Measurements from ENCODE around the gene NR6A1. TPM values are rescaled to one million over a fixed set of nuclear protein-coding genes. Genes with fewer than 3 reads are reported as not detected.

The NR6A1 gene
- total and polyA plus RNA-seq, 2 of the 8 experiments (the other 6 are each of a cell fraction or from before 2014, with no cell fraction given) = 93.2 to 237 TPM

DNA sequence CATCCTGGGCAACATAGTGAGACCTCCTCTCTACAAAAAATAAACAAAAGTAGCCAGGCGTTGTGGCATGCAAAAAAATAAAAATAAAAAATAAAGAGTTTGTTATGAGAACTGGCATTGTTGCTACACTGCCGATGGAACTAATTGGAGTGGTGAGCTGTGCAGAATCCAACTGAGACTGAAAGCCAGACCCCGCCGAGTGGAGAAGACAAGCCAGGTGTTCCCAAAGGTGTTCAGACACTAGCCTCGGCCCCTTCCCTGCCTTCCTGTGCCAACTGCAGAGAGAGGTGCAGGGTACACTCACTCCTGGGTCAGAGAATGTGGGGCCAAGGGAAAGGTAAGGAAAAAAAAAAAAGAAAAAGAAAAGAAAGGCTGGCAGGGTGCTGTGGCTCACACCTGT is 44.5 kb upstream of the NR6A1 start:
- H2BK20ac ChIP-seq (ENCODE audit: low read length) = no peak overlapping the region
- no peak for FAIRE-seq
- WGBS, 2 experiments (ENCODE audit: extremely low coverage in 1 of 2, insufficient coverage in 1 of 2, insufficient read length in 1 of 2, insufficient replicate concordance in 2 of 2, low coverage in 1 of 2, low lambda C conversion rate in 2 of 2, missing lambda C conversion rate in 1 of 2) = 93% methylated on average over 5 of the region's 5 CpGs; no CpG with 5 or more reads in 1 of the 2 experiments
- H3K4ac ChIP-seq (replicated peaks; ENCODE audit: insufficient read length, low read depth, low read length) = no peak overlapping the region
- no peaks in the 10 kb centered on the region for H3K9me3 ChIP-seq (ENCODE audit: insufficient read depth in 2 of 2, low read depth in 1 of 2, low read length in 1 of 2)
- ChIA-PET CTCF (ENCODE audit: partially characterized antibody) (interaction anchor here (0.6 to 65.2 kb wide), 4 partner anchors 22 to 283 kb away, joined by 3 to 1529 read pairs (median 88); partner anchors contain the start of genes ARPC5L, NR6A1, OLFML2A and RPL35), POLR2A (ENCODE audit: partially characterized antibody) (no interaction called here)
- no peaks in the 10 kb centered on the region for H3K79me1 ChIP-seq (ENCODE audit: low read depth, low read length)
- no peak overlapping the region for H3K9ac ChIP-seq (replicated peaks in 1 of 4; ENCODE audit: extremely low read depth in 1 of 4, low read depth in 3 of 4, low read length in 3 of 4)
- H4K5ac ChIP-seq (ENCODE audit: insufficient read length, low read depth, low read length) = no peak overlapping the region
- H2BK12ac ChIP-seq (ENCODE audit: low read depth, low read length) = no peak overlapping the region
- H2AK5ac ChIP-seq (ENCODE audit: low read depth, low read length) = no peak overlapping the region
- H2BK120ac ChIP-seq (replicated peaks; ENCODE audit: low read depth, low read length) = no peak overlapping the region
- no peak overlapping the region for H2AFZ ChIP-seq (ENCODE audit: low read length)
- no peak overlapping the region for H4K8ac ChIP-seq (ENCODE audit: extremely low read depth, insufficient read depth, low read length)
- no peak overlapping the region for H3K4me2 ChIP-seq (ENCODE audit: insufficient read depth in 1 of 2, low read depth in 2 of 2, low read length in 2 of 2)
- H3K23me2 ChIP-seq (ENCODE audit: low read depth, low read length) = no peaks in the 10 kb centered on the region; the same call in 1 of the 2 replicates
- no peaks in the 10 kb centered on the region for H4K20me1 ChIP-seq (replicated peaks in 1 of 2; ENCODE audit: control insufficient read depth in 1 of 2, insufficient read depth in 2 of 2, low read length in 2 of 2)
- no peak overlapping the region for H3K4me3 ChIP-seq (ENCODE audit: extremely low read depth in 1 of 4, insufficient read depth in 2 of 4, low read depth in 3 of 4, low read length in 4 of 4)
- peaks cover 9 to 19% (median 15%) of the 10 kb centered on the region in 4 experiments for H3K4me1 ChIP-seq (replicated peaks in 1 of 4; ENCODE audit: control insufficient read depth in 3 of 4, insufficient read depth in 4 of 4, low read length in 3 of 4)
- H3K36me3 ChIP-seq (ENCODE audit: control insufficient read depth in 2 of 4, insufficient read depth in 4 of 4, low read length in 3 of 4) = no peaks in the 10 kb centered on the region
- no peaks in the 10 kb centered on the region for H3K27me3 ChIP-seq (replicated peaks in 1 of 4; ENCODE audit: control insufficient read depth in 3 of 4, extremely low read depth in 1 of 4, insufficient read depth in 3 of 4, low read length in 3 of 4)
- no peak overlapping the region for H3K56ac ChIP-seq (replicated peaks; ENCODE audit: insufficient read length, low read depth, low read length)
- no peak overlapping the region for H3K27ac ChIP-seq (ENCODE audit: low read depth, low read length)
- no peak overlapping the region for H4K91ac ChIP-seq (replicated peaks; ENCODE audit: insufficient read length, low read length)
- no peak for DNase-seq (ENCODE audit: low read depth in 1 of 2, low spot score in 2 of 2)
- H2BK15ac ChIP-seq (ENCODE audit: low read length) = no peak overlapping the region
- H2BK5ac ChIP-seq (ENCODE audit: low read depth, low read length) = no peak overlapping the region
- H3K23ac ChIP-seq (ENCODE audit: insufficient read length) = no peak overlapping the region
- no peaks in the 10 kb centered on the region for H3K79me2 ChIP-seq (ENCODE audit: control insufficient read depth in 1 of 2, insufficient read depth in 2 of 2, low read length in 2 of 2)
- no peak overlapping the region for H3K18ac ChIP-seq (ENCODE audit: extremely low read depth, low read length)
- no peak overlapping the region for H3K14ac ChIP-seq (ENCODE audit: insufficient read length)
- no peak for TF ChIP-seq HDAC2 (IDR thresholded peaks at IDR 0.05; ENCODE audit: borderline replicate concordance in 1 of 2, low read depth in 2 of 2, low read length in 2 of 2)
- no peak for TF ChIP-seq CREB1 (IDR thresholded peaks at IDR 0.05)
- TF ChIP-seq SIX5 (IDR thresholded peaks at IDR 0.05; ENCODE audit: low read depth, low read length) = no peak
- TF ChIP-seq, protein P1, sequence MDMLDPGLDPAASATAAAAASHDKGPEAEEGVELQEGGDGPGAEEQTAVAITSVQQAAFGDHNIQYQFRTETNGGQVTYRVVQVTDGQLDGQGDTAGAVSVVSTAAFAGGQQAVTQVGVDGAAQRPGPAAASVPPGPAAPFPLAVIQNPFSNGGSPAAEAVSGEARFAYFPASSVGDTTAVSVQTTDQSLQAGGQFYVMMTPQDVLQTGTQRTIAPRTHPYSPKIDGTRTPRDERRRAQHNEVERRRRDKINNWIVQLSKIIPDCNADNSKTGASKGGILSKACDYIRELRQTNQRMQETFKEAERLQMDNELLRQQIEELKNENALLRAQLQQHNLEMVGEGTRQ (IDR thresholded peaks at IDR 0.05; ENCODE audit: low read length) = no peak
- TF ChIP-seq, protein P2, sequence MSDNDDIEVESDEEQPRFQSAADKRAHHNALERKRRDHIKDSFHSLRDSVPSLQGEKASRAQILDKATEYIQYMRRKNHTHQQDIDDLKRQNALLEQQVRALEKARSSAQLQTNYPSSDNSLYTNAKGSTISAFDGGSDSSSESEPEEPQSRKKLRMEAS (IDR thresholded peaks at IDR 0.05) = no peak
- TF ChIP-seq CBX8 (IDR thresholded peaks at IDR 0.05; ENCODE audit: borderline replicate concordance, low read depth, low read length) = no peak
- no peak for TF ChIP-seq SIRT6 (IDR thresholded peaks at IDR 0.05; ENCODE audit: low read length)
- TF ChIP-seq TBP (IDR thresholded peaks at IDR 0.05; ENCODE audit: low read depth, low read length) = no peak
- no peak for TF ChIP-seq RNF2 (IDR thresholded peaks at IDR 0.05; ENCODE audit: borderline replicate concordance, low read depth, low read length, missing control alignments, poor library complexity, severe bottlenecking)
- no peak for TF ChIP-seq GABPA (IDR thresholded peaks at IDR 0.05; ENCODE audit: borderline replicate concordance, insufficient read depth, low read length)
- no peak for TF ChIP-seq SAP30 (IDR thresholded peaks at IDR 0.05; ENCODE audit: insufficient read depth, insufficient replicate concordance, low read length)
- TF ChIP-seq POLR2AphosphoS5 (IDR thresholded peaks at IDR 0.05; ENCODE audit: low read depth, low read length) = no peak
- TF ChIP-seq HDAC6 (IDR thresholded peaks at IDR 0.05; ENCODE audit: low read depth, low read length) = no peak

All from H1 (cell line).